KMS-11 (cell line): ENCODE measurements around the gene SEMA4F.
"Not testable (repeated sequence)": the region's sequence is repeated elsewhere in the genome, so short reads cannot be mapped to it uniquely, and the experiment has no call there.

ENCODE experiments used
- H2AFZ ChIP-seq: fragments of 200-600 bp; sonication (generic); 2 replicates; pipeline ENCODE4 v1.6.1; 2016; ENCODE audit warnings: antibody characterized with exemption, mixed run types, low read depth
- H3K27ac ChIP-seq: fragments of 200-600 bp; sonication (generic); 2 replicates; pipeline ENCODE4 v1.6.1; 2016; ENCODE audit warnings: mild to moderate bottlenecking, mixed run types
- H3K27me3 ChIP-seq: fragments of 200-600 bp; sonication (generic); 2 replicates; pipeline ENCODE4 v1.6.1; 2017; ENCODE audit warnings: mild to moderate bottlenecking, low read depth, mixed run types, moderate library complexity; ENCODE audit not compliant: insufficient read depth
- H3K36me3 ChIP-seq: fragments of 200-600 bp; sonication (generic); 2 replicates; pipeline ENCODE4 v1.6.1; 2017; ENCODE audit warnings: mild to moderate bottlenecking, mixed run types; ENCODE audit not compliant: insufficient read depth
- H3K4me1 ChIP-seq: fragments of 200-600 bp; sonication (generic); 2 replicates; pipeline ENCODE4 v1.6.1; 2016; ENCODE audit warnings: mild to moderate bottlenecking, low read depth, mixed run types; ENCODE audit not compliant: poor library complexity, severe bottlenecking
- H3K4me2 ChIP-seq: fragments of 200-600 bp; sonication (generic); 2 replicates; pipeline ENCODE4 v1.7.0; 2016; ENCODE audit warnings: mild to moderate bottlenecking, mixed run types
- H3K4me3 ChIP-seq: fragments of 200-600 bp; sonication (generic); IDR thresholded peaks from 2 replicates; pipeline ENCODE4 v1.6.1; 2017; ENCODE audit warnings: low read depth, low read length, mixed read lengths; ENCODE audit not compliant: insufficient read depth
- H3K79me2 ChIP-seq: fragments of 200-600 bp; sonication (generic); 2 replicates; pipeline ENCODE4 v1.6.1; 2016; ENCODE audit warnings: low read depth, mixed run types; ENCODE audit not compliant: insufficient read depth
- H3K9ac ChIP-seq: fragments of 200-600 bp; sonication (generic); 2 replicates; pipeline ENCODE4 v1.6.1; 2016; ENCODE audit warnings: mild to moderate bottlenecking, mixed run types
- H4K20me1 ChIP-seq: fragments of 200-600 bp; sonication (generic); 2 replicates; pipeline ENCODE4 v1.6.1; 2016; ENCODE audit warnings: mild to moderate bottlenecking, mixed run types; ENCODE audit not compliant: insufficient read depth
- TF ChIP-seq, protein P1 (sequence below): fragments of 200-600 bp; sonication (generic); conservative IDR thresholded peaks from 2 replicates; pipeline ENCODE4 v1.6.1; 2017; ENCODE audit warnings: low read depth, mild to moderate bottlenecking, antibody characterized with exemption, low read length, moderate library complexity, mixed read lengths

Gene SEMA4F

DNA sequence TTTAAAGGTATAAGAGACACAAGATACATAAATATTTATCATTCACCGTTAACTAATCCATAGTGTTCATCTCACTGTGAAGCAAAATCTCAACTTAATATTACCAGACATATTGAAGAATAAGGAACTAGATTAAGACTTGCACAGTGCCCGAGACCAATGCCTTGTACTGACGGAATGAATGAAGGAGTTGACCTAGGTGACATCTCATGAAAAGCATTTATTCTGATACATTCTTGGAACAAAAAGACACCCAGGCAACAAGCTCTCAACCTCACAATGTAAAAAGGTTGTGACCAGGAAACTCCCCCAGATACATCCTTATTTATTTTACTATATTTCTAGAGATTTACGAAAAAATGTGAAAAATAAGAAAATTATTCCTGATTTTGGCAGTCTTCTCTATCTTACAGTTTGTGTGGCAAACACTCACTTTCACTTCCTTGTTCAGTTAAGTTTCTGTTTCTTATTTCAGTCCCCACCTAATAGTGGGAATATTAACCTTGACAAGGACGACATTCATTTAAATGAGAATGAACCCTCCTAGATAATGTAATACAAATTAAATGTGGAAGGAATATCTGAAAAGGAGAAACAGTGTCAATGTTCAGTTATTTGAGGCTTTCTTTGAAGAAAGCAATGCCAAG is 34.3 kb upstream of the SEMA4F start:
- no peak overlapping the region for H3K4me2 ChIP-seq
- no peak overlapping the region for H3K27ac ChIP-seq
- H3K4me3 ChIP-seq, result no peak overlapping the region
- H2AFZ ChIP-seq, result no peak overlapping the region
- H4K20me1 ChIP-seq, result no peaks in the 10 kb centered on the region
- no peak overlapping the region for H3K9ac ChIP-seq
- H3K4me1 ChIP-seq, result no peaks in the 10 kb centered on the region
- no peaks in the 10 kb centered on the region for H3K27me3 ChIP-seq
- H3K36me3 ChIP-seq, result no peaks in the 10 kb centered on the region
- TF ChIP-seq, protein P1, sequence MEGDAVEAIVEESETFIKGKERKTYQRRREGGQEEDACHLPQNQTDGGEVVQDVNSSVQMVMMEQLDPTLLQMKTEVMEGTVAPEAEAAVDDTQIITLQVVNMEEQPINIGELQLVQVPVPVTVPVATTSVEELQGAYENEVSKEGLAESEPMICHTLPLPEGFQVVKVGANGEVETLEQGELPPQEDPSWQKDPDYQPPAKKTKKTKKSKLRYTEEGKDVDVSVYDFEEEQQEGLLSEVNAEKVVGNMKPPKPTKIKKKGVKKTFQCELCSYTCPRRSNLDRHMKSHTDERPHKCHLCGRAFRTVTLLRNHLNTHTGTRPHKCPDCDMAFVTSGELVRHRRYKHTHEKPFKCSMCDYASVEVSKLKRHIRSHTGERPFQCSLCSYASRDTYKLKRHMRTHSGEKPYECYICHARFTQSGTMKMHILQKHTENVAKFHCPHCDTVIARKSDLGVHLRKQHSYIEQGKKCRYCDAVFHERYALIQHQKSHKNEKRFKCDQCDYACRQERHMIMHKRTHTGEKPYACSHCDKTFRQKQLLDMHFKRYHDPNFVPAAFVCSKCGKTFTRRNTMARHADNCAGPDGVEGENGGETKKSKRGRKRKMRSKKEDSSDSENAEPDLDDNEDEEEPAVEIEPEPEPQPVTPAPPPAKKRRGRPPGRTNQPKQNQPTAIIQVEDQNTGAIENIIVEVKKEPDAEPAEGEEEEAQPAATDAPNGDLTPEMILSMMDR, result no peak
- no peaks in the 10 kb centered on the region for H3K79me2 ChIP-seq

DNA sequence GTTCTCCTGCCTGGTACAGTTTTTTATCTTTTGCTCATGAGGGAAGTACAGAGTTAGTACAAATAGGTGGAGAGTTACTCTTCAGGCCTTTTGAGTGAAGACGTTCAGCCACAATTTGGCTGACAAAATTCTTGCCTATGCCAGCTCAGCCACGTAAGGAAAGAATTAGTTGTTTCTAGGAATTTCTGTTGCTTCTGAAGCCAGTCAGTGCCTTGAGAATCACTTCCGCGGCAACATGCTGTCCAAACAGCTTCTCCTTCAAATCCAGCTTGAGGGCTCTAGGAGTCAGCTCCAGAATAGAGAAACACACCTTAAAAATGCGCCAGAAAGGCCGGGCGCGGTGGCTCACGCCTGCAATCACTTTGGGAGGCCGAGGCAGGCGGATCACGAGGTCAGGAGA is 33.4 kb upstream of the SEMA4F start:
- H4K20me1 ChIP-seq, result no peaks in the 10 kb centered on the region
- TF ChIP-seq, protein P1, result no peak
- no peak overlapping the region for H3K9ac ChIP-seq
- no peaks in the 10 kb centered on the region for H3K27me3 ChIP-seq
- no peak overlapping the region for H3K4me3 ChIP-seq
- no peaks in the 10 kb centered on the region for H3K4me1 ChIP-seq
- no peak overlapping the region for H3K4me2 ChIP-seq
- no peak overlapping the region for H2AFZ ChIP-seq
- no peaks in the 10 kb centered on the region for H3K79me2 ChIP-seq
- no peaks in the 10 kb centered on the region for H3K36me3 ChIP-seq
- no peak overlapping the region for H3K27ac ChIP-seq

GRCh38 chr2:74625658-74626425 is 28.2 kb upstream of the SEMA4F start:
- no peaks in the 10 kb centered on the region for H4K20me1 ChIP-seq
- no peak overlapping the region for H3K9ac ChIP-seq
- no peak overlapping the region for H2AFZ ChIP-seq
- H3K4me2 ChIP-seq, result no peak overlapping the region
- H3K4me1 ChIP-seq, result no peaks in the 10 kb centered on the region
- no peaks in the 10 kb centered on the region for H3K27me3 ChIP-seq
- no peaks in the 10 kb centered on the region for H3K79me2 ChIP-seq
- no peak overlapping the region for H3K4me3 ChIP-seq
- TF ChIP-seq, protein P1, result no peak
- no peaks in the 10 kb centered on the region for H3K36me3 ChIP-seq
- no peak overlapping the region for H3K27ac ChIP-seq

DNA sequence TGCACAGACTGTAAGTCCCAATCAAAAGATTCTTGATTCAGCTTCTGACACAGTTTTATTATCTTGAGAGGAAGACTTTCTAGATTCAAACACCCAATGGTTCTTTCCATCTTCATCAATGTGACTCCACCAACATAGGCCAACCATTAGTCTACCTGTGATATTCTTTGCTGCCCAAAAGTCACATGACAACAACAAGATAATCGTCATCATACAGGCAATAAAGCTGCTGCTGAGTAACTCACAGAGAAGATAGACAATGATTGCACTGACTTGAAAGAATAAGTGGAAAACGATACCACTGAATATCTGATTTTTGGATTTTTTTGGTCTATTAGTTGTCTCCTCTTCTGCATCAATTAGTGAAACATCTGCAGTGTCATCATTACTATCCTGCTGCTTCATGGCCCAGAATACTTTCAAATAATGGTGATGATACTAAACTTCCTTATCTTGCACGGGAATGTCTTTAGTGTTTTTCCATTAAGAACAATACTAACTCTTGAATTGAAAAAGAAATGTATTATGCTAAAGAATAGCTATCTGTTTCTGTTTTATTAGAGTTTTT is 25.4 kb upstream of the SEMA4F start:
- no peaks in the 10 kb centered on the region for H3K36me3 ChIP-seq
- no peaks in the 10 kb centered on the region for H3K79me2 ChIP-seq
- H3K27me3 ChIP-seq, result no peaks in the 10 kb centered on the region
- H3K4me1 ChIP-seq, result no peaks in the 10 kb centered on the region
- no peak overlapping the region for H3K4me2 ChIP-seq
- H2AFZ ChIP-seq, result no peak overlapping the region
- no peak overlapping the region for H3K9ac ChIP-seq
- no peak overlapping the region for H3K27ac ChIP-seq
- no peak overlapping the region for H3K4me3 ChIP-seq
- TF ChIP-seq, protein P1, result no peak
- no peaks in the 10 kb centered on the region for H4K20me1 ChIP-seq

DNA sequence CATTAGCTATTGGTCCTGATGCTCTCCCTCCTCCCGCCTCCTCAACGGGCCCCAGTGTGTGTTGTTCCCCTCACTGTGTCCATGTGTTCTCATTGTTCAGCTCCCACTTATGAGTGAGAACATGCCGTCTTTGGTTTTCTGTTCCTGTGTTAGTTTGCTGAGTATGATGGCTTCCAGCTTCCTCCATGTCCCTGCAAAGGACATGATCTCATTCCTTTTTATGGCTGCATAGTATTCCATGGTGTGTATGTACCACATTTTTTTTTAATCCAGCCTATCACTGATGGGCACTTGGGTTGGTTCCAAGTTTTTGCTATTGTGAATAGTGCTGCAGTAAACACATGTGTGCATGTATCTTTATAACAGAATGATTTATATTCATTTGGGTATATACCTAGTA is 23.6 kb upstream of the SEMA4F start:
- not testable (repeated sequence) for H3K4me3 ChIP-seq, H3K4me1 ChIP-seq, H3K27me3 ChIP-seq, H3K27ac ChIP-seq, H3K4me2 ChIP-seq, H2AFZ ChIP-seq, H4K20me1 ChIP-seq, H3K9ac ChIP-seq, H3K36me3 ChIP-seq, H3K79me2 ChIP-seq
